GM20431 (cell line): ENCODE data around the gene LRRC3C.

Source experiments
- in situ Hi-C: fragments of 300-500 bp; cut with MseI, MboI; formaldehyde crosslinking; loops from one replicate; pipeline ENCODE4 v1.15.0; 2020; ENCODE audit warnings: low sequenced_read_pairs; ENCODE audit not compliant: unreplicated experiment

LRRC3C gene

GRCh38 chr17:39923836-39924690 is 3.5 kb upstream of the LRRC3C start:
- in situ Hi-C loops = no loop called here

DNA sequence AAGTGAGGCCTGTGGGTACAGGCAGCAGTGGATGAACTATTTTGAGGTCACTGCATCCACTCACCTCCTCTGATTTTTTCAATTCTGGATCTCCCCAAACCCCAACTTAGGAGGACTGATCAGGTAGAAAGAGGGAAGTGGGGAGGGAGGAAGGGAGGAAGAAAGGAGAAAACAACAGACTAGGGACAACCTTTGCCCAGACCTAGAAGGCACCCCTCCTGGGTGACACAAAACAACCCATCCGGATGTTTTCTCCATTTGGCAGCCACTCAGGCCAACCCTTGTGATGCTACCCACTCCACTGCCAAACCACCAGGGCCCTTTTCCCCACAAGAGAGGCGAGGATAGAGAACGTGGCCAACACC is 2.9 kb upstream of the LRRC3C start:
- in situ Hi-C loops = no loop called here

DNA sequence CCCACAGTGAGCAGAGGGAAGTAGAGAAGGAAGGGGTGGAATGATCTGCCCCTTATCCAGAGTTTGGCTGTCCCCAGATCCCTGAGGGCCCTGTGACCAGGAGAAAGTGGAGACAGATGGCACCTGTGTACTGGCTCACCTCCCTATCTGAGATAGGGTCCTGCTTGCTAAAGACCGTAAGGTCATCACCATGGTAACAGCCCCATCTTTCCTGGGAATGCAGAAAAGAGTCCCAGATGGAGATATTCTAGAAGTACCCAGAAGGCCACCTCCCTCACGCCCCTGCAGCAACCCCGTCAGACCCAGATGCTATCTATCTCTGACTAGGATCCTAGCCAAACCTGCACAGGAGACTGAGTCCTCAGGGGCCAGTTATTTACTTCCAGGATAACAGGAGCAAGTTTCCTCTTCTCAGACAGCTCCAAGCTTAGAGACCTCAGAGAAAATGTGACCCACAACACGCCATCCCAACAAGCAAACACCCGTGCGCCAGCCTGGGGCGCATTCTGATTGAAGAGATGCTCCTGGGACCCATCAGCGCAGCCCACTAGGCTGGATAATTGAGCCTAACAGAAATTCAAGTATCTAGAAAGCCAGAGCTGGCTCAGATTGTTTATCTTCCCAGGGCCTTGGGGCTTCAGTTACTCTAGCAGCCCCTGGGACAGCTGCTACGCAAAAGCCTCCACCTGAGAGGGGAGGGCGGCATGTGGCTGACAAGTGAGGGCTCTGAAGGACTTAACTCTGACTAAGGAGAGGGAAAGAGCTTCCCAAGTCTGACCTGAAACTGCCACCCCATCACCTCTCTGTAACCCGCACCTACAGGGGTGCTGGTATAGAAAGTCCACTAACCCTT is 2.0 kb upstream of the LRRC3C start:
- in situ Hi-C loops = no loop called here

GRCh38 chr17:39926135-39926587 is 1.4 kb upstream of the LRRC3C start:
- in situ Hi-C loops = no loop called here

DNA sequence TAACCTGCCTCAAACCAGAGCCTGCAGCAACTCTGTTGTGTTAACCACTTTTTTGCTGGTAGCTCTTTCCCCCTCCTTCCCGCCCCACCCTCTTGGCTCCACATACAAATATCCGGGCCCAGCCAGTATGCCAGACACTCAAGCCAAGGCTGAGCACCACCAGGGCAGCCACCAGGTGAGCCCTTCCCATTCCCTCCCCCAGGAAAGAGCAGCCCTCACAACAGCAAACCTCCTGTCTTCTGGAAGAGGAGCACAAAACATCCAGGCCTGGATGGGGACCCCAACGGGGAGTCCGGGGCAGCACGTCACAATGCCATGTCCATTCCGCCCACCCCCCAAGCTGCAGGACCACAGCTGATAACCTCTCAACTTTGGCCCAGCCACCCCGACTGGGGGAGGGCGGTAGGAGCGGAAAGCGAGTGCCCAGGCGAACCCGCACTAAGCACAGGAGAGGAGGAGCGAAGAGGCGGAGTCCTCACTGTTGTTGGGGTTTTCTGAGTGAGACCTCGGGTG is 888 bp upstream of the LRRC3C start:
- in situ Hi-C loops = no loop called here

- in situ Hi-C loops = no loop called here
These were observed 661 bp downstream of the LRRC3C start for GRCh38 chr17:39927929-39928857.

DNA sequence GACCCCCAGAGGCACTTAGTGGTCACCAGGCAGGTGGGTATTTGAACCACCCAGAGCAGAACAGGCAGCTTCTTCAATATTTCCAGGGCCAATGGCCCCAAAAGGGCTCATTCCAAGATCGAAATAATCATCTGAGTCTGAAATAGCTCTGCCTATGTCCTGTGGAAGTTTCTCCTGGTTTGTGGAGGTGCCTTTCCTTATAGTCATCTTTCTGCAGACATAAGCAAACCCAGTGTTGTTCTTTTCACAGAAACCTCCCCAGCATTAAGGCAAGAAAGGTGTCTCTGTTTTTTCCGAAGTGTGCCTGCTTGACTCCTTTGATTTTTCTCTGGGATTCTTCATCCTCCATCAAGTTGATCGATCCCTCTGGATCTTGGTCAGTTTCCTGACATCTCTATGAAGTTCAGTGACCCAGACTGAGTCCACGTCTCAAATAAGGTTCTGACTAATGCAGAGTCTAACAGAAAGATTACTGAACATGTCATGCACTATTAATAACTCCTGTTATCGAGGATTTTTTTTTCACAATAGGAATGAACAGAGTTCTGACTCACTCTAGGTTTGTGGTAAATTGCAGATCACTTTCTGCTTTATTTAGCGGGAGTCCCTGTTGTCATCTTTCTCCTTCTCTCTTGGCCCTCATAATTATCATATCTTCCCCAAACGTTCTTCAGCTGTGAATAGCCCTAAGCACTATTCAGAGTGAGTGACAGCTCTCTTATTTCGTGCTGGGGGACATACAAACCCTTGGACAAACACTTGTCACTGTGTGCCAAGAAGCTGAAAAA is 1.5 kb downstream of the LRRC3C start:
- in situ Hi-C loops = no loop called here

DNA sequence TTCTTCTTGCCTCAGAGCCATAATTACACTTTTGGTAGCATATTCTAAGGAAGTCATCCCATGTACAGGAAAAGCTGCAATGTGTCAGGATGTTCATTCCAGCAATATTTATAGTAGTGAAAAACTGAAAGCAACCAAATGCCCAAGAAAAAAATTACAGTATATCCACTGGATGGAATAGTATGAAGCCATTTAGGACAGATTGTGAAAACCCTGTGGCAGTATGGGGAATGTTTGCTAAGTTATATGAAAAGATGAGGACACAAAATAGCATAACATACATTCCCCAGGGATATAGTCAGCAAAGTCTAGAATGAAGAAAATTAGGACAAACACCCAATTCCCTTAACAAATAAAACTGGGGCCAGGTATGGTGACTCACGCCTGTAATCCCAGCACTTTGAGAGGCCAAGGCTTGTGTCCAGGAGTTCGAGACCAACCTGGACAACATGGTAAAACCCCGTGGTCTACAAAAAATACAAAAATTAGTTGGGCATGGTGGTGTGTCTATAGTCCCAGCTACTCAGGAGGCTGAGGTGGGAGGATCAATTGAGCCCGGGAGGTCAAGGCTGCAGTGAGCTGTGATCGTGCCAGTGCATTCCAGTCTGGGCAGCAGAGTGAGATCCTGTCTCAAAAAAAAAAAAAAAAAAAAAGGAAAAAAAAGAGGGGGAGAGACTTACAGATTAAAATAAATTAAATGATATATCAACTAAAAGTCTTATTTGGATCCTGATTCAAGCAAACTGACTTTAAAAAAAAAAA is 2.3 kb downstream of the LRRC3C start:
- in situ Hi-C loops = no loop called here

DNA sequence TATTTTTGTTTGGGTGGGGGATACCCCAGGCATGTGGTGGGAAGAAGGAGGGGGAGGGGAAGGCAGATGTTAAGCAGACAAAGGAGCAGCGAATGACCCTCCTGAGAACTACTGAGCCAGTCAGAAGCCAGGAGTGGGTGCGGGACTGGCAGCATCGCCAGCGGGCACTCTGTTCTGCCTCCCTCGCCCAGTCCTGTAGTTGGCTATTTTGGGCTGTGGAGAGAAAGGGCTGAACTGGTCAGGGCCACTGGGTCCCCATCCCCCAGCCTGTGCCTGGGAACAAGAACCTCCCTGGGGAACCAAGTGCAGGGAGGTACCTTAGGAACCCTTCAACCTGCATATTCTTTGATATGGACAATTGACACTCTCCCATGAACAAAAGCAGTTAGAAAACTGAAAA is 6.4 kb downstream of the LRRC3C start:
- in situ Hi-C loops = no loop called here

DNA sequence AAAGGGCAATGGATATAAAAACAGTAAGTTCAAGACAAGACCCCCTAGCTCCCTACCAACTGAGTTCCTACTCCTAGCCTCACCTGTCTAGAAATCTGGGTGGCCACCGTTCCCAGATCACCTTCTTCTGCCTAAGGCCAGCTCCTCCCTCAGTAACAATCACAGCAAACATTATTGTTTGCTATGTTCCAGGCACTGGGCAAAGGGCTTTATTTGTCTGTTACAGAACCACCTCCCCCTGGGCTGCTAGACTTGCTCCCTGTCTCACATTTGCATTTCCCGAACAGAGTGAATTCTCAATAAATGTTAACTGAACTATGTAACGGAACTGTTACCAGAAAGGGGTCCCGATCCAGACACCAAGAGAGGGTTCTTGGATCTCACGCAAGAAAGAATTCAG is 6.8 kb downstream of the LRRC3C start:
- in situ Hi-C loops = no loop called here

GRCh38 chr17:39935909-39936308 is 8.4 kb downstream of the LRRC3C start:
- in situ Hi-C loops = no loop called here

DNA sequence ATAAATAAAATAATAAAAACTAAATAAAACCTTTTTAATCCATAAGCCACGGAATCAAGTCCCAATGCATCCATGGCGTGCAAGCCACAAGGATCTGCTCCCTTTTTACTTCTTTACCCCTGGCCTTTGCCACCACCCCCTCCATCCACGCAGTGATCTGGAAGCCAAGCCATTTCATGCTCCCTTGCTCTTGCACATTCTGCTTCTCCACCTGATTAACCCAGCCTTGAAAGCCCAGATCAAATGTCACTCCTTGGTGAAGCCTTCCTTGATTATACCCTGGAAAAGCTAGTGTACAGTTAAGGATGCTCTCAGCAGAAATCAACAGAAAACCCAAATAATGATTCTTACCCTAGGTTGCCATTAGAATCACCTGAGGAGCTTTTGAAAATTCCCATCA is 9.9 kb downstream of the LRRC3C start:
- in situ Hi-C loops = no loop called here

- in situ Hi-C loops = no loop called here
These were observed 10.8 kb downstream of the LRRC3C start for GRCh38 chr17:39938140-39938869.

DNA sequence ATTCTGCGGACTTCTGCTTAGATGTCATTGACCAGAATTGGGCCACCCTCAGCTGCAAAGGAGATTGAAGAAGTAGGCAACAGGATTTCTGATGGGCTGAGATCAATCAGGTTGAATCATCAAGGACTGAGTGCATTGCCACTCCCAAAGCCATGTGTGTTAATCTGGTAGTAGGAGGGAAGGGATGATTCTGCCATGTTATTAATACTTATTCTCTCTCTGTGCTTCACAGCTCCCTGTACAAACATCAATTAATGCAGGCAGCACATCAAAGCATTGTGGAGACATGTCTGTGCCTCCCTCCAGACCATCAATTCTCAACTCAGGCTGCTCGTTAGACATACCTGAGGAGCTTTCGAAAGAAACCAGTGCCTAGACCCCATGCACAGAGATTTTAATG is 11.6 kb downstream of the LRRC3C start:
- in situ Hi-C loops = no loop called here

GRCh38 chr17:39939588-39940419 is 12.3 kb downstream of the LRRC3C start:
- in situ Hi-C loops = no loop called here

DNA sequence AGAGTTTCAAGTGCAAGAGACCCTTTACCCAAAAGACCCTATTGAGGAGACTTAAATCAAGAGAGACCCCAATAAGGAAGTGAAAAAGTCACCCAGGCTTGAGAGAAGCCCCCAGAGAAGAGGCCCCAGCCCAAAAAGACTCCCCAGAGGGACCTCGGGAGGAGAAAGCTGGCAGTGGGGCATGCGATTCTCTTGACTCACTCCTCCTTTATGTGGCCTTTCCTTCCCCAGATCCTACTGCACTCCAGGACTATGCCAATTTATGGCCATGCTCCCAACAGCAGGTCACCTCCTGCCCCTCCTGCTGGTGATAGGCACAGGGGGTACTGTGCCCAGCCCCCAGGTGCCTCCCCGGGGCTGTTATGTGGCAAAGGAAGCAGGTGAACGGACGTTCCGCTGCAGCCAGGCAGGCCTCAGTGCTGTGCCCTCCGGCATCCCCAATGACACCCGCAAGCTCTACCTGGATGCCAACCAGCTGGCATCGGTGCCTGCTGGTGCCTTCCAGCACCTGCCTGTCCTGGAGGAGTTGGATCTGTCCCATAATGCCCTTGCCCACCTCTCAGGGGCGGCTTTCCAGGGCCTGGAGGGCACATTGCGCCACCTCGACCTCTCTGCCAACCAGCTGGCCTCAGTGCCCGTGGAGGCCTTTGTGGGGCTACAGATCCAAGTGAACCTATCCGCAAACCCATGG is 16.3 kb downstream of the LRRC3C start:
- in situ Hi-C loops = no loop called here

- in situ Hi-C loops = no loop called here
These were observed 16.8 kb downstream of the LRRC3C start for GRCh38 chr17:39944393-39944711.
